Gastroesophageal sphincter (tissue), 3 donors: ENCODE results near the gene C1GALT1C1L.

Source experiments
- CTCF ChIP-seq, 4 experiments: fragments of 200-600 bp in 2 of 4; fragments of 450-650 bp in 2 of 4; sonication (generic) in 1 of 4; IDR thresholded peaks; one replicate each; pipeline ENCODE4 v1.5.1; 2017 to 2019; ENCODE audit warnings: antibody characterized with exemption in 4 of 4, mild to moderate bottlenecking in 2 of 4, moderate library complexity in 2 of 4
- EP300 ChIP-seq: sonication (generic); formaldehyde crosslinking; IDR thresholded peaks from one replicate; pipeline ENCODE4 v1.6.1; 2017; ENCODE audit warnings: antibody characterized with exemption, mild to moderate bottlenecking

GRCh38 chr2:43636621-43637020 lies 39.6 kb downstream of the C1GALT1C1L start:
- no peak for TF ChIP-seq CTCF (IDR thresholded peaks at IDR 0.05)
- no peak for TF ChIP-seq EP300
